Keratinocyte (primary cell): ENCODE measurements around the gene CCM2. TPM values are rescaled to one million over a fixed set of nuclear protein-coding genes. Genes with fewer than 3 reads are reported as not detected.

Experiments used
- DNase-seq: peaks from one replicate; pipeline ENCODE4 v3.0.0-alpha.2; 2011; ENCODE audit warnings: low read depth, missing footprints, low spot score
- FAIRE-seq: peaks from 2 replicates; lab custom pipeline; 2011; peaks lifted over from hg19 to GRCh38; lab: Jason Lieb, UNC
- H2AFZ ChIP-seq: 2 replicates; pipeline ENCODE4 v1.6.0; 2012; ENCODE audit warnings: low read length, control low read depth, inconsistent platforms; ENCODE audit not compliant: control insufficient read depth
- H3K27ac ChIP-seq: 2 replicates; pipeline ENCODE4 v1.5.1; 2011; ENCODE audit warnings: low read length; ENCODE audit not compliant: control insufficient read depth, insufficient read depth
- H3K27me3 ChIP-seq: 3 replicates; pipeline ENCODE4 v1.6.0; 2011; ENCODE audit warnings: low read length; ENCODE audit not compliant: control insufficient read depth, insufficient read depth; ENCODE audit errors: extremely low read depth
- H3K36me3 ChIP-seq, 2 experiments: 2 replicates in 1 of 2; 3 replicates in 1 of 2; pipeline ENCODE4 v1.5.1; 2011; ENCODE audit warnings: low read length in 2 of 2, mild to moderate bottlenecking in 1 of 2; ENCODE audit not compliant: control insufficient read depth in 2 of 2, insufficient read depth in 2 of 2; ENCODE audit errors: extremely low read depth in 1 of 2
- H3K4me1 ChIP-seq: 3 replicates; pipeline ENCODE4 v1.5.1; 2011; ENCODE audit warnings: low read length; ENCODE audit not compliant: control insufficient read depth, insufficient read depth; ENCODE audit errors: extremely low read depth
- H3K4me2 ChIP-seq: 3 replicates; pipeline ENCODE4 v1.6.0; 2011; ENCODE audit warnings: low read depth, low read length; ENCODE audit not compliant: control insufficient read depth, insufficient read depth; ENCODE audit errors: extremely low read depth
- H3K4me3 ChIP-seq, 3 experiments: fragments of 200-600 bp in 1 of 3; sonication (generic) in 1 of 3; 2 replicates in 2 of 3; 3 replicates in 1 of 3; pipeline ENCODE4 v1.5.1; 2011 to 2016; ENCODE audit warnings: low read length in 3 of 3, mild to moderate bottlenecking in 3 of 3, control low read depth in 2 of 3, inconsistent platforms in 1 of 3, low read depth in 1 of 3, mixed read lengths in 1 of 3, mixed run types in 1 of 3, moderate library complexity in 1 of 3; ENCODE audit not compliant: control insufficient read depth in 2 of 3, insufficient read depth in 2 of 3; ENCODE audit errors: extremely low read depth in 1 of 3
- H3K79me2 ChIP-seq: 2 replicates; pipeline ENCODE4 v1.6.0; 2012; ENCODE audit warnings: low read length; ENCODE audit not compliant: control insufficient read depth, insufficient read depth
- H3K9ac ChIP-seq: 3 replicates; pipeline ENCODE4 v1.6.0; 2011; ENCODE audit warnings: low read length; ENCODE audit not compliant: control insufficient read depth, insufficient read depth; ENCODE audit errors: extremely low read depth
- H3K9me1 ChIP-seq: 3 replicates; pipeline ENCODE4 v1.6.0; 2011; ENCODE audit warnings: low read length; ENCODE audit not compliant: control insufficient read depth, insufficient read depth; ENCODE audit errors: extremely low read depth
- H3K9me3 ChIP-seq: 2 replicates; pipeline ENCODE4 v1.5.1; 2012; ENCODE audit warnings: low read depth, low read length; ENCODE audit not compliant: control insufficient read depth
- H4K20me1 ChIP-seq: 3 replicates; pipeline ENCODE4 v1.6.0; 2011; ENCODE audit warnings: low read length; ENCODE audit not compliant: control insufficient read depth, insufficient read depth; ENCODE audit errors: extremely low read depth
- CTCF ChIP-seq, 3 experiments: IDR thresholded peaks in 1 of 3; conservative IDR thresholded peaks in 1 of 3; optimal IDR thresholded peaks in 1 of 3; 2 replicates in 2 of 3; 3 replicates in 1 of 3; pipeline versions ENCODE3 to v1.5.1; 2011; ENCODE audit warnings: low read length in 3 of 3, mild to moderate bottlenecking in 3 of 3, moderate library complexity in 2 of 3, control low read depth in 1 of 3, inconsistent platforms in 1 of 3; ENCODE audit not compliant: insufficient read depth in 2 of 3; ENCODE audit errors: extremely low read depth in 1 of 3
- EZH2 ChIP-seq: IDR thresholded peaks from one replicate; pipeline ENCODE4 v1.6.1; 2012; ENCODE audit warnings: inconsistent platforms, mild to moderate bottlenecking, low read length, moderate library complexity
- dilution Hi-C: fragments of 300-500 bp; cut with MboI; formaldehyde crosslinking; loops from one replicate; pipeline ENCODE4 v1.7.0; 2020; ENCODE audit warnings: low sequenced_read_pairs; ENCODE audit not compliant: extremely low pct_ligation_motif_present
- polyA plus RNA-seq, 5 experiments: library from polyadenylated mRNA; depleted of rRNA in 3 of 5; stranded (reverse) in 3 of 5; stranded (forward) in 1 of 5; unstranded in 1 of 5; fragments of >200 nt; gene quantifications; 1 replicate in 1 of 5; 2 replicates in 3 of 5; 3 replicates in 1 of 5; pipeline versions ENCODE4 v1.2.1 to v1.2.3, GENCODE V29; 2011 to 2012; ENCODE audit warnings: missing spikeins in 2 of 5, low read depth in 1 of 5, low replicate concordance in 1 of 5

The CCM2 gene
- polyA plus RNA-seq, 1 donor (not counting 4 experiments of a cell fraction or from before 2014, with no cell fraction given), result 44.8 TPM

GRCh38 chr7:44983742-44984477, 16.1 kb upstream of the CCM2 start:
- dilution Hi-C loops, result no loop called here
- no peak overlapping the region for H2AFZ ChIP-seq
- FAIRE-seq, result no peak

GRCh38 chr7:44984478-44984758, 15.6 kb upstream of the CCM2 start:
- no peak overlapping the region for H3K27ac ChIP-seq
- TF ChIP-seq EZH2 (no peak), CTCF (optimal IDR thresholded peaks at IDR 0.05 in 1 of 3, IDR thresholded peaks at IDR 0.05 in 1 of 3, conservative IDR thresholded peaks at IDR 0.05 in 1 of 3; ENCODE audit: extremely low read depth in 1 of 3, insufficient read depth in 2 of 3, low read length in 3 of 3) (no peak)
- H3K4me1 ChIP-seq, result peaks cover 40% of the 10 kb centered on the region
- H3K9me1 ChIP-seq, result no peaks in the 10 kb centered on the region
- H3K4me3 ChIP-seq, result peak overlapping the region; percentile 77 to 100 (median 99)
- no peaks in the 10 kb centered on the region for H3K27me3 ChIP-seq
- peaks cover 20% of the 10 kb centered on the region for H4K20me1 ChIP-seq
- no peaks in the 10 kb centered on the region for H3K9me3 ChIP-seq
- no peak for DNase-seq
- peak overlapping the region; percentile 100 for H3K9ac ChIP-seq
- H3K79me2 ChIP-seq, result peaks cover 39% of the 10 kb centered on the region
- H3K4me2 ChIP-seq, result peak overlapping the region; percentile 99
- dilution Hi-C loops, result no loop called here
- no peak overlapping the region for H2AFZ ChIP-seq
- no peak for FAIRE-seq
- peaks cover 21 to 38% of the 10 kb centered on the region in 2 experiments for H3K36me3 ChIP-seq

More at GRCh38 chr7:44983742-44984477, 16.1 kb upstream of the CCM2 start:
- Histone ChIP-seq H3K9me1 (no peaks in the 10 kb centered on the region), H4K20me1 (peaks cover 20% of the 10 kb centered on the region), H3K4me1 (peaks cover 42% of the 10 kb centered on the region), H3K9ac (peak overlapping the region; percentile 100), H3K4me2 (peak overlapping the region; percentile 99), H3K9me3 (no peaks in the 10 kb centered on the region), H3K36me3 (peaks cover 21 to 38% of the 10 kb centered on the region in 2 experiments), H3K79me2 (peaks cover 39% of the 10 kb centered on the region), H3K27me3 (no peaks in the 10 kb centered on the region), H3K4me3 (peak overlapping the region in 2 of 3 experiments; percentile 77 to 100), H3K27ac (no peak overlapping the region)
- no peak for TF ChIP-seq EZH2
- TF ChIP-seq CTCF (optimal IDR thresholded peaks at IDR 0.05 in 1 of 3, IDR thresholded peaks at IDR 0.05 in 1 of 3, conservative IDR thresholded peaks at IDR 0.05 in 1 of 3; ENCODE audit: extremely low read depth in 1 of 3, insufficient read depth in 2 of 3, low read length in 3 of 3), result no peak
- no peak for DNase-seq
